Measurements from ENCODE around the gene GUCY1A2.
"Not testable (repeated sequence)": the region's sequence is repeated elsewhere in the genome, so short reads cannot be mapped to it uniquely, and the experiment has no call there.

GUCY1A2 gene

DNA sequence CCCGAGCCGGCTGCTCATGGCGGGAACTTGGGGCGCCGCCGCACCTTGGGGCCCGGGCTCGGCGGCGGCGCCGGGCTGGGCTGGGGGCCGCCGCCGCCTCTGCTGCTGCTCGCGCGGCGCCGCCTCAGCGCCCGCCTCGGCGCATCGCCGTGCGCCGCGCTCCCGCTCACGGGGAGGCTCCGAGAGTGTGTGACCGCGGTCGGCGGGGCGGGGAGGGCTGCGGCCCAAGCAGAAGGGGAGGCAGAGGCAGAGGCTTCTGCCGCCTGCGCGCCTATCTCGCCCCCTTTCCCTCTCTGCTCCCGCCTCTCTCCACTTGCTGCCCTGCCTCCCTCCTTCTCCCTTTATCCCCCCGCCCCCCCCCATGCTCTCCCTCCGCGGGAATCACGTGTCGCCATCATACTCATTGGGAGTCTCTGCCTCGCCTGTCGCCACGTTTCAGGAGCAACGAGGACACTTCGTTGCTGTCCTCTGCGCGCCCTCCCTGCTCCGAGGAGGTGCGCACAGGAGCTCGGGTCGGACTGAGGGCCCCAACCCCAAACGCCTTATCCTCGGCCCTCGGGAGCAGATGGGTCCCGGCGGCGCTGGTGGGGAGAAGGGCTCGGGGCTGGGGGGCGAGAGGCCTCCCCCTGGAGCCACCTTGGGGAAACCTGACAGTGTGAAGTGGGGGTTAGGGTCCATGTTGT is at the start of gene GUCY1A2:
Gene GUCY1A2 (minus strand): TSS at position 258 of the 683 bp plus-strand sequence. CDS start 421 bp downstream, outside the sequence.
- DNase-seq: no peak

GRCh38 chr11:107054391-107054790 is 36.1 kb upstream of the GUCY1A2 start:
- DNase-seq: no peak

- not testable (repeated sequence) for DNase-seq
Measured at GRCh38 chr11:107051332-107051731, 33.1 kb upstream of the GUCY1A2 start.

- not testable (repeated sequence) for DNase-seq
Measured at GRCh38 chr11:107050899-107051298, 32.6 kb upstream of the GUCY1A2 start.

DNA sequence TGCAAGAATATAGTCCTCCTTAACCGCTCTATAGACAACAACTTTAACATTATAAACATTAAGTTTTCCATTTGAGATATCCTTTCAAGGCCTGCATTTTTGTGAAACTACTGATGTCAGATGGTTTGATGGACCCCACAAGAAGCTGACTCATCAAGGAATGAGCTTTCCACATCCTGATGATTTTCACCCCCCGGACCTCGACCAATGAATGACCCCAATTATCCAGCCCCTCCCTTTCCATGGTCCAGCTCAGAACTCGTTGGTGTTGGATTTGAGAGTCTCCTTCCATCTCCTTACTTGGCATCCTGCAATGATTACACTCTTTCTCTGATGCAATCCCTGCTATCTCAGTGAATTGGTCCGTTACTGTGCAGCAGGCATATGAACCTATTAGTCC is 31.8 kb upstream of the GUCY1A2 start:
- DNase-seq: no peak

- no peak for DNase-seq
Measured at GRCh38 chr11:107044503-107044902, 26.2 kb upstream of the GUCY1A2 start.

DNA sequence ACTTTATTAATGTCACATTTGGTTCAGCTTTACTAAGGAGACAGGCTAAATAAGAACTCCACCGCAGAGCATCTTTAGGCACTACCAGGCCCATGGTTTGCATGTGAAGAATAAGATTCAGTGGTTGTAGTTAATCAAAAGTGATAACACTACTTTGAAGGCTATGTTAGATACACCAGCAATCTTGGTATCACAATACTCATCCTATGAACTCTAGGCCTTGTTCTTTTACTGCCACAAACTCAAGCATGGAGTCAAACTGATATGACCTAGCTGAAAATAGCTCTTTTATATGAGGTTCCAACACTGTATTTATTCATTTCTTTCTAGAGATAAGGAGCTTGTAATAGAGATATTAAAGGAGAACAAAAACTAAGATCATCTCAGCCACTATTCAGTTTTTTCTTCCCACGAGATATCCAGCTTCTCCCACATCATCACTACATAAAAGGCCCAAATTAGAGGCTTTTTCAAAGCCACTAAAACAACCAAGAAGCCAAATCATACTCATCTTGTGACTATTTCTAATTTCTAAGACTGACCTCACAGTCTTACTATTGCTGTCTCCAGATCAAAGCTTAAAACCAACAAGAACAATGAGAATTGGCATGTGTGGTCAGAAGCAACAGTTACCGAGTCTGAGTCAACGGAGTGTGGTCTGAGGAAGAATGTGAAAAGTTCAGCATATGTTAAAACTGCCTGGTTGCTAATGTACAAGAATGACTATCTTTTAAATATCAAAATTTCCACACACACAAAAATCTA is 25.1 kb upstream of the GUCY1A2 start:
- DNase-seq: no peak

DNA sequence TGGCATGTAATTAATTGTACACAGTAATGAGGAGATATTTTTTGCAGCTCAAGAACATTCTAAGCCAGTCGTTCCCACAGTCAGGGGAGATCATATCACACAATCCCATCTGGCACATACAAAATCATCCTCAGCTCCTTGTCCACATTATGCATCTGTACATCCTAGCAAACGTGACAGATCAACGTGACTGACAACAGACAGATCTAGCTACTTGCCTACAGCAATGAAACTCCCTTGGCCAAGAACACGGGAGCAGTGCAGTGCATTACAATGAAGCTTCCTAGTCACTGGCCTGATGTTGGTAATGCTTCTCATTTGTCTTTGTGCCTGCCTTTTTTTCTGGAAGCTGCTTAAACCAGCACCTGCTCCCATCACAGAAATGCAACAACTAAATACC is 24.5 kb upstream of the GUCY1A2 start:
- no peak for DNase-seq

DNA sequence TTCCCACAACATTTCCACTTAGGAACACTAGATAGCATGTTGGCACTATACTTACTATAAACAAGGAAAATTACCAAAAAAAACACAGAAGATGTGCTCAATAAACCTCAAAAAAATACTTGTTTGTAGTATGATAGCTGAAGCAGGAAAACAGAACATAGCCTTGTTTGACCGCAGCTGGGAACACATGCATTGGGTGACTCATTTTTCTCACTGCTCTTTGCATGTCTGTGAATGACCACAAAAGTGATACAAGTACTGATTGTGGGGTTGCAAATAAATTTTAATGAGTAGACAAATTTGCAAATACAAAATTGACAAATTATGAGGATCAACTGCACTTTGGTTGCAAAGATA is 22.8 kb upstream of the GUCY1A2 start:
- DNase-seq: no peak

- DNase-seq: no peak
Measured at GRCh38 chr11:107040433-107041087, 22.3 kb upstream of the GUCY1A2 start.

DNA sequence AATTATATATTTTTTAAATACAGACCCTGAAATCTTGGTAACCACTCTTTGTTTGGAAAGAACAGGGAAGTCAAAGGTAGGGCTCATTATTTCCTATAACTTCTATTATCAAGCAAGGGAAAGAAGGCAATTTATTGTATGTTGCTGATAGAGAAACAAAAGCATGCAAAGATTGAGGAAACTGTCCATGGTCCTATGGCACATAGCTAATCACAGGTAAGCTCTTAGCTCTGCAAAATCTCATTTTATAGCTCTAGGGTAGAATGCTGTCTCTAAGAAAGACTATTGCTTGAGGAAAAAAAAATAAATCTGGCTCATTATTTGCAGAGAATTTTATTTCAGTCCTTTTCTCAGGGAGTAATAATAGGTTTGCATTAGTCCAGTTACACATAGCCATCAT is 7.4 kb upstream of the GUCY1A2 start:
- DNase-seq: no peak

- DNase-seq: no peak
Measured at GRCh38 chr11:107020594-107020993, 2.3 kb upstream of the GUCY1A2 start.

- no peak for DNase-seq
Measured at GRCh38 chr11:107018902-107019493, 722 bp upstream of the GUCY1A2 start.

- no peak for DNase-seq
Measured at GRCh38 chr11:107017433-107018218, 650 bp downstream of the GUCY1A2 start.

DNA sequence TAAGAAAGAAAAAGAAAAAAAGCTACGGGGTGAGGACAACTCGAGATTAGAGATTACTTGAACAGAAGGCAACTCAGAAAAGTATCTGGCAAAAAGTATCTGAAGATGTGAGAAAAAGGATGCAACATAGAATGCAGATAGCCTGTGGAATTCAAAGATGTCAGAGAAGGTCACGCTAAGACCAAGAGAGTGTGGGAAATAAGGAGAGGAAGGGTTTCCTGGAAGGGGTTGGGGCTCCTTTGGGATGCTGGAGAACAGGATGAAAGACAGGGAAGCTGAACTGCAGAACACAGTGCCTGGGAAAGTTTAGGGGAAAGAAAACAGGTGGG is 1.2 kb downstream of the GUCY1A2 start:
- DNase-seq: no peak

DNA sequence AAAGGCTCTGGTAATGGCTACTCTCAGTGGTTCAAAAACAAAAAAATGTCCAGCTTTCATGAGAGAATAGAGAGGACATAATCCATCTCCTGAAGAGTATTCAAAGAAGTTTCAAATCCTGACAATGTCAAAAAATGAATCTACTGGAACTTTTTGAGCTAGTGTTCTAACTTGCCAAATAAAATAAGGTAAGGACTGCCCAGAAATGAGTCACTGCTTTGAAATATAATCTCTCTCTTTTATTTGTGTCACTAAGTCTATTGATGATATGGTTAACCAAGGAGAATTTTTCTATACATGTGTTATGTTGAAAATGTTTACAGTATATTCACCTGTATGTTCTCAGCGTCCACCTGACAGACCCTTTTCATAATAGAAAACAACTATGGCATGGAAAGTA is 3.4 kb downstream of the GUCY1A2 start:
- no peak for DNase-seq

- DNase-seq: no peak
Measured at GRCh38 chr11:107011977-107012376, 6.3 kb downstream of the GUCY1A2 start.

DNA sequence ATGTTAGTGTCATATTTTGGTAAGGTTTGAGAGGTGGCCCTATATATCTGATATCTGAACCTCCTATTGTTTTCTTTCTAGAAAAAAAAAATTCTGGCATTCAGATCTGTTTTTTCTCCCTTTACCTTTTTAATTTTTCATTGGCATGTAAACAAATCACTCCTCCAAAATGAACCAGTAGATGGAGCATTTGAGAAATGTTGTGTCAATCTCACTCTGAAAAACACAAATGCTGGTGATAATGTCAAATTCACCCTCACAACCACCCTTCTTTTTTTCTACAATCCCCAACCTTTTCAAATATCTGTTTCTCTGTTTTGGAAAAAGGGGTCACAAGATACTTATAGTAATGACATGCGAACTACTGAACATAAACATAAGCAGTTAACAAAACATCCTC is 9.1 kb downstream of the GUCY1A2 start:
- DNase-seq: no peak

DNA sequence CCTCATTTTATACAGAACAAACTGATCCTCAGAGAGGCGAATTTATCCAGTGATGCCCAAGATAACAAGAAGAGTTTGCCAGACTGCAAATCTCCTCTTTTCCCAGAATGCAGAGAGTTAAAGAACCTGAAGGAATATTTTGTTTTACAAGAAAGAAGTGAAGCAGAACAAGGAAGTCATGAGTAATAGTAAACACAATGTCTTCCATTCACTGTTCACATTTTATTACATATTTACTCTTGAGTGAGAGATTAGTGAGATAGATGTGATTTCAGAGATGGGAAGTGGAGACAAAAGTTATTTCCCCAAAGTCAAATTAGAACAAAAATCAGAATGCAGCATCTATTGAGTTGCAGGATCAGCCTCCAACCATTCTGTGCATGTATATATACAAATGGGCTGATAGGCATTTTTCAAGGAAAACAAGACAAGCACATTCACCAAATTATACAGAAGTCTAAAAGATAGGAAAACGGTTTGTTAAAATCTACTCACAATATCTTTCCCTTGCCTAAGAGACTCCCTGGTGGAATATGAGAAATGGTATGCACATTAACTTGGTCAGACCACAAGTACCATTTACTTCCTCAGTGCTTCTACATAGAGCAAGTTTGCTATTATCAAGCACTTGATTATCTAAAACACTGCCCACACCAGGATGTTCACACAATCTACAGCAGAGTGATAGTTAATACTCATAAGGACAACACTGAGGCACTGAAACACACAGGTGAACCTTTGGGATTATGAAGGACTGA is 12.0 kb downstream of the GUCY1A2 start:
- no peak for DNase-seq

DNA sequence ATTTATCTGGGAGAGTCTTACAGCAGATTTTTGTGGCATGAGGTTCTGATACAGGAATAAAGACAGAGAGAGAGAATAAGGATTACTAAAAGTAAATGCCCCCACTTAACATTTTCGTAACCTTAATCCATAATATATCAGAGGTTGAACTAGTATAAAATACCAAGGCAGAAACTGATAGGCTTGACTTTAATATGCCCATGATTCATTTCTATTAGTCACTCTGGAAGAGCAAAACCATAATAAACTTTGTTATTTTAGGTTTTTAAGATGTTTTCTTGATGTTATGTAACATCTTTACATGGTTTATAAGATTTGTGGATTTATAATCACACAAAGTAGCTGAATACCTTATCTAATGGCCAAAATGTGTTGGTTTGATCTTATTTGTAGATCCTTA is 19.1 kb downstream of the GUCY1A2 start:
- DNase-seq: no peak

DNA sequence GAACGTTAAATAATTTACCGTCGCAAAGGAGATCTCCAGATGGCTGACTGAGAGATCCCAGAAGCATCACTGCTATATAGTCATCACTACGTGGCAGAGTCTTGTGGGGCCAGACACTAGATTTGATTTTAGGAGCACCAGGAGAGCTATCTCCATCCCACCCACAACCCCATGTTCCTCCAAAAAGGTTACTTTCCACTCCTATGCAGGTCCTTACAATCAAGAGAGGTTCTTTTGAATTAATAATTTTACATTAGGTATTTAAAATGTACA is 19.4 kb downstream of the GUCY1A2 start:
- no peak for DNase-seq

DNA sequence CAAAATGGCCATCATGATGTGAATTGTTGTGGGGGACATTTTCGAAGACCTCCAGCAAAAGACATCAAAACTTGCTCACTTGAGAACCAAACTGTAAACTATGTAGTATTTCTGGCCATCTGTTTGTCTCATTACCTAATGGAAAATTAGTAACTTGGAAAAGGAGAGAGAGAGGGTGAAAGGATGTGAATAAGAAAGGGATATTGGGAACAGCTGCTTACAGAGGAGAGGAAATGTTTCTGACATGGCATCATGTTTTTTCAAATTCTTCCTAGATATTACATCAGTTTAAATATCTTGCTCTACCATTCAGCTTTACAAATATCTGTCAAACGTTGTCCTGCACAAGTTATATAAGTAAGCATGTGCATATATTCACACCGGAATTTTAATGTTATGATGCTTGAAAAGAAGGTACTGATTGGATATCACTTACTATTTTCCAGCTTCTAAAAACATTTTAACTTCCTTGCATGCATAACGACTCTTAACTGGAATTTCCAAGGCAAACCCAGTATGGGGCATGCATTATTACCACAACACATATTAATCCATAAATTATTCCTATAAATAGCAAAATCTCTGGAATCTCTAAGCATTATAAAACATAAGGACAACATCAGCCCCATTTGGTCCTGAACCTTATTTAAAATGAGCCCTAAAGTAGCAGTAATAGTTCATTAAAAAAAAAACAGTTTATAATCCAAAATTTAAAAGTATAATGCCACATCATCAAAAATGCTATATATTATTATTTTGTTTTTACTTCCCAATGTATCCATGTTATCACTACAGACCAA is 20.0 kb downstream of the GUCY1A2 start:
- DNase-seq: no peak

Measured in cortex of kidney (tissue), 1 donor.